Right renal cortex interstitium (tissue), 3 donors: ENCODE results near the gene ALDH3A2. TPM values are rescaled to one million over a fixed set of nuclear protein-coding genes. Genes with fewer than 3 reads are reported as not detected.
"Not testable (repeated sequence)": the region's sequence is repeated elsewhere in the genome, so short reads cannot be mapped to it uniquely, and the experiment has no call there.

Source experiments
- DNase-seq, 3 donors: peaks; one replicate each; pipeline ENCODE4 v3.0.0-alpha.2; 2013; ENCODE audit warnings: low read depth in 3 of 3, low spot score in 2 of 3
- polyA plus RNA-seq, 3 donors: library from polyadenylated mRNA; unstranded; fragments of 120-200 nt; gene quantifications; one replicate each; pipeline ENCODE4 v1.2.1, GENCODE V29; 2013; ENCODE audit not compliant: insufficient read length in 3 of 3

ALDH3A2 gene
- polyA plus RNA-seq, 3 donors: 94.7 to 103 (median 98.6) TPM

DNA sequence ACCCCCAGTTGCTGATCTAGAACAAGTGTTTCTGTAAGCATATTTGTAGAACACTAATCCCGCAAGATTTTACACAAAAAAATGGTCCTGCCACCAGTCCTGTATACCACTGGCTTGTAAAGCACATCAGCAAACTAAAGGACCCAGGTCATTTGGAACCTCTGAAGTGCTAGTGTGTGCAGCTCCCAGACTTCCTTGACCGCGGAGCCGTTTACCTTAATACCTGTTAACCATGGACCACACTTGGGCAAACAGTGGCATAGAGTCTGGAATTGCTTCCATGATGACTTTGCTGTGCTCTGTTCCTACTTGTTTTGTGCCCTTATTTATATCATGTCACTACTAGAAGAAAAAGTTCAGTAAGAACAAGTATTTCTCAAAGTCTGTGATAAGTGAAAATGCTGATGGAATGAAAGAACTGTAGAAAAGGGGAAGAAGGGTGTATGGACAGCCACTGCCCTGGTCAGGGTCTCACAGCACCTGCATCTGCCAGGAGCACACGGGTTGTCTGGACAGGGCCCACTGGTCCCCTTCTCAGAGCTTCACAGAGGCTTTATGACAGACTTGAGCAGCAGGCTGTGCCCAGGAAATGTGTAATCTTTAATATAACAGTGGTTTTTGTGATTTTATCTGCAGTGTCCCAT is 29.3 kb downstream of the ALDH3A2 start:
- DNase-seq: no peak

- DNase-seq: no peak
These were observed 30.3 kb downstream of the ALDH3A2 start for GRCh38 chr17:19678581-19679453.

- no peak for DNase-seq
These were observed 34.6 kb downstream of the ALDH3A2 start for GRCh38 chr17:19683117-19683516.

DNA sequence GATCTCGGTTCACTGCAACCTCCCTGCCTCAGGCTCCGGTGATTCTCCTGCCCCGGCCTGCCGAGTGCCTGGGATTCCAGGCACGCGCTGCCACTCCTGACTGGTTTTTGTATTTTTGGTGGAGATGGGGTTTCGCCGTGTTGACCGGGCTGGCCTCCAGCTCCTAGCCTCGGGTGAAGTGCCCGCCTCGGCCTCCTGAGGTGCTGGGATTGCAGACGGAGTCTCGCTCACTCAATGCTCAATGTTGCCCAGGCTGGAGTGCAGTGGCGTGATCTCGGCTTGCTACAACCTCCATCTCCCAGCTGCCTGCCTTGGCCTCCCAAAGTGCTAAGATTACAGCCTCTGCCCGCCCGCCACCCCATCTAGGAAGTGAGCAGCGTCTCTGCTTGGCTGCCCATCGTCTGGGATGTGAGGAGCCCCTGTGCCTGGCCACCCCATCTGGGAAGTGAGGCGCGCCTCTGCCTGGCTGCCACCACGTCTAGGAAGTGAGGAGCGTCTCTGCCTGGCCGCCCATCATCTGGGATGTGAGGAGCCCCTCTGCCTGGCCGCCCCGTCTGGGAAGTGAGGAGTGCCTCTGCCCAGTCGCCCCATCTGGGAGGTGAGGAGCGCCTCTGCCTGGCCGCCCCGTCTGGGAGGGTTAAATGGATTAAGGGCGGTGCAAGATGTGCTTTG is 36.5 kb downstream of the ALDH3A2 start:
- DNase-seq: not testable (repeated sequence)

DNA sequence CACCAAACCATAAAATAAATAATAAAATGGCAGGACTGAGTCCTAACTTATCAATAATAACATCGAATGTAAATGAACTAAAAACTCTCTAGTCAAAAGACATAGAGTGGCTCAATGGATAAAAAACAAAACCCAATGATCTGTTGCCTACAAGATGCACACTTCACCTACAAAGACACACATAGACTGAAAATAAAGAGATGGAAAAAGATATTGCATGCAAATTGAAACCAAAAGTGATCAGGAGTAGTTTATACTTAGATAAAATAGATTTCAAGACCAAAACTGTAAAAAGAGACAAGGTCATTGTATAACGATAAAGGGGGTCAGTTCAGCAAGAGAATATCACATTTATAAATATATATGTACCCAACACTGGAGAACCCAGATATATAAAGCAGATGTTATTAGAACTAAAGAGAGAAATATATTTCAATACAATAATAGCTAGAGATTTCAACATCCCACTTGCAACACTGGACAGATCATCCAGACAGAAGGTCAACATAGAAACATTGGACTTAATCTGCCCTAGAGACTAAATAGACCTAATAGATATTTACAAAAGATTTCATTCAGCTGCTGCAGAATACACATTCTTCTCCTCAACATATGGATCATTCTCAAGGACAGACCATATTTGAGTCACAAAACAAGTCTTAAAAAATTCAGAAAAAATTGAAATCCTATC is 38.0 kb downstream of the ALDH3A2 start:
- no peak for DNase-seq

GRCh38 chr17:19702217-19702641 is 53.7 kb downstream of the ALDH3A2 start:
- DNase-seq: peak in 1 of 3 donors; percentile 27

GRCh38 chr17:19703106-19703827 is 54.7 kb downstream of the ALDH3A2 start:
- DNase-seq: peak in 1 of 3 donors; percentile 61

DNA sequence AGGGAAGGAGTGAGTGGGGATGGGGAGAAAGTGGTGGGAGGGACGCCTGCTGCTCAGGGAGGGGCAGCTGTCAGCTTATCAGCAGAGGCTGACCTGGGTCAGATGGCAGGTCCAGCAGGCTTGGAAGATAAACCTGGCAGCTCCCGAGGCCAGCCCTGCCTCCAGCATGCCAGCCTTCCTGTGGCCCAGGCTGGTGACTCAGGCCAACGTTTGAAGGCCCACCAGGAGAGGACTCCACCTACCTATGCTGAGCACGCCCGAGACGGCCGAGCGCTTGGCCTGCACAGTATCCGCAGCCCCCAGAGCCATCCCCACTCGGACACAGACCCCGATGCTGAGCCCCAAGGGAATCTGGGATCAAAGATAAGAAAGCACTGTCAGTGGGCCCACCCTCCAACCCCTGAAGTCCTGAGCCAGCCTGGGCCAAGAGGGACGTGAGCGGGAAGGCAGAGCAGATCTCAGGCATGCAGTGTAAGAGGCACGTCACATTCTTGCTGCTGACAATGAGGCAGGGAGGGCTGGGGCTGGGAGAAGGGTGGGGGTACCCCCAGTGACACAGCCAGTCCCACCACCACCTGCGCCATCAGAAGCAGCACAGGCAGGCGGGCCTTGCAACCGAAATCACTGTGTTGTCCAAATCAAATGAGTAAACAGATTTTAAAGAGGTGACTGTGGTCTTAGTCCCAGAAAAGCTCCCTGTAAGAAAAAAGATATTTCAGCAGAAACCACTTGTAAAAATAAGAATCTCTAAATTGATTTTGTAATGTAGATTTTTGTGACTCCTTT is 55.5 kb downstream of the ALDH3A2 start:
- DNase-seq: no peak

- DNase-seq: no peak
These were observed 56.6 kb downstream of the ALDH3A2 start for GRCh38 chr17:19705201-19705600.

DNA sequence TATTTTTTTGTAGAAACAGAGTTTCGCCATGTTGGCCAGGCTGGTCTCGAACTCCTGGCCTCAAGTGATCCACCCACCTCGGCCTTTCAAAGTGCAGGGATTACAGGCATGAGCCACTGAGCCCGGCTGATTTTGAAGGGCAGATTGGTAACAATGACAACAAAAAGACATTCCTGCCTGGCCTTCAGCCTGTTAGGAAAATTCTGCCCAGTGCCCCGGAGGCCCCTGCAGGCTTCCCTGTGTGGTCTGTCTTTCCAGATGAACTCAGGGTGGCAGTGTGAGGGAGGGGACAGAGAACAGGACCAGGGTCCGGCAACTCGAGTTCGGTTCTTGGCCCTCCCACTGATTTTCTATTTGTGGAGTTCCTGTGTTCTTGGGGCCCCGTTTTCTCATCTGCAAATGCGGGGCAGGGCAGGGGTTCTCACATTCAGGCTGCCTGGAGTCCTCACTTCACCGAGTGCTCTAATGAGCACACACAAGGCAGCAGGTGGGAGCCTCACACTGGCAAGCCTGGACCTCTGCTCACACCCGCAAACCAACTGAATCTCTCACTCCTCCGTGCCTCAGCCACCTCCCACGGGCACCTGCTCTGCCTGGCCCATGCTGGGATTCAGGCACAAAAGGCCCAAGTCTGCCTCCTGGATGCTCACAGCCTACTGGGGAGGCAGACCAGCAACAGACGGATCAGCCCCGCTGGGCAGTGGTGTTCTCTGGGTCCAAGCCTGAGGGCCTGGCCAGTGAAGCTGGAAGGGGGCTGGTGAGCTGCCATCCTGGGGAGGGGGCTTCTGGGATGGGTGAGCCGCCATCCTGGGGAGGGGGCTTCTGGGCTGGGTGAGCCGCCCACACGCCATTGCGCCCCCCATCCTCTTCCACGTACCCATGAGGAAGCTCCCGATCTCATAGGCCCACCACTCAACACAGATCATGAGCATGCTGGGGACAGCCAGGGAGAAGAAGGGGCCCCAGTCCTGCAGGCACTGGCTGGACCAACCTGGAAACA is 57.5 kb downstream of the ALDH3A2 start:
- no peak for DNase-seq

DNA sequence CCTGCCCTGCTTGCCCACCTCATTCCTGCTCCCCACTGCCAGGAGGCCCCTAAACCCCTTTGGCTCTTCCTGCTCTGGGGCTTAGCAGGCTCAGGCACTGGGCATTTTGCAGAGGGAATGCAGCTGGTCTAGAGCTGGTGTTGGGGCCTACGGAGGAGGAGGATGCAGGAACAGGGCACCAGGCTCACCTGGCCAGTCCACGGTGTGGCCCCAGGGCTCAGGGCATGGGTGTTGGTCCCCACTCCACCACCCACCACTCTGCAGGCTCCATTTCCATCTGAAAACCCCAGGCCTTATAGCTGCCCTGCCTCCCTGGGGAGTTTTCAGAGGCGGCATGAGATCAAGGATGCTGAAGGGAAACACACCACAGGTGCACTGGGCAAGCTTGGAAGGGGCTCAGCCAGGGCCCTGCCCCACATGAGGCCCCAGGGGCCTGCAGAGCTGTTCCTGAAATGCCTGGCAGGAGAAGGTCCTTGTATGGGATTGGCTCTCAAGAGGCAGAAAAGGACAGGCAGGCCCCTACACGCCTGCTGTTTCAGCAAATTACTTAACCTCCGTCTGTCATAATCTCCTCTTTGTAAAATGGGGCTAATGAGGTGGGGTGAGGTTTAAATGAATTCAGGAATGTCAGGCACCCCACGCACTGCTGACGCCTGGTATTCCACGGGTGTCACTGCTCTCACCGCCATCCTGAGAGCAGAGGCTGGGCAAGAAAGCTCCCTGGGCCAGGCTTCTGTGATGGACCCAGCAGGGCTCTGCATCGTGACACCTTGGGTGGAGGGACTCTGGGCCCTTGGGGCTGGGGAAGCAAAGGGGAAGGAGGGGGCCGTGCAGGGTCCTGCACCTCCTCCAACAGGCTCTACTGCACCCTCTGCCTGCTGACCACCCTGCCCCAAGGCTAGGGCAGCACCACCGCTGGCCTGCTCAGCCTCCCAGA is 58.5 kb downstream of the ALDH3A2 start:
- no peak for DNase-seq

DNA sequence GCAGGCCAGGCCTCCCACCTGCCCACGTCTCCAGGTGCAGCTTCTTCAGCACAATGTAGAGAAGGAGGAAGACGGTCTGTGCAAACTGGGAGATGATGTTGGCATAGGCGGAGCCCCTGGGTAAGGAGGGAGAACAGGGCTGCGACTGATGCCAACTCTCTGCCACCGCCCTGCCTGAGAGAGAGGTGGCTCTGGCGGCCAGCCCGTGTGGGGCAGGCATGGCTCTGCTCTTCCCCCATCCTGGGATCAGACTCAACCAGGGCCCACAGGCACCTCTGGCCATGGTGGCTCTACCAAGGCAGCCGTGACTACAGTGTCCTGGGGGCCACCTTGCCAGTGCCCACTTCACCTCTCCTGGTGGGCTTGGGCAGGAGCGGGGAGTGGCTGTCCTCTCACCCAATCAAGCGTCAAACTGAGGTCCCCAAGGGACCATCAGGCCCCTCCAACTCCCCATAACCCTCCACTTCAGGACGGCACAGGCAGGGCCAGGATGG is 59.2 kb downstream of the ALDH3A2 start:
- DNase-seq: no peak

DNA sequence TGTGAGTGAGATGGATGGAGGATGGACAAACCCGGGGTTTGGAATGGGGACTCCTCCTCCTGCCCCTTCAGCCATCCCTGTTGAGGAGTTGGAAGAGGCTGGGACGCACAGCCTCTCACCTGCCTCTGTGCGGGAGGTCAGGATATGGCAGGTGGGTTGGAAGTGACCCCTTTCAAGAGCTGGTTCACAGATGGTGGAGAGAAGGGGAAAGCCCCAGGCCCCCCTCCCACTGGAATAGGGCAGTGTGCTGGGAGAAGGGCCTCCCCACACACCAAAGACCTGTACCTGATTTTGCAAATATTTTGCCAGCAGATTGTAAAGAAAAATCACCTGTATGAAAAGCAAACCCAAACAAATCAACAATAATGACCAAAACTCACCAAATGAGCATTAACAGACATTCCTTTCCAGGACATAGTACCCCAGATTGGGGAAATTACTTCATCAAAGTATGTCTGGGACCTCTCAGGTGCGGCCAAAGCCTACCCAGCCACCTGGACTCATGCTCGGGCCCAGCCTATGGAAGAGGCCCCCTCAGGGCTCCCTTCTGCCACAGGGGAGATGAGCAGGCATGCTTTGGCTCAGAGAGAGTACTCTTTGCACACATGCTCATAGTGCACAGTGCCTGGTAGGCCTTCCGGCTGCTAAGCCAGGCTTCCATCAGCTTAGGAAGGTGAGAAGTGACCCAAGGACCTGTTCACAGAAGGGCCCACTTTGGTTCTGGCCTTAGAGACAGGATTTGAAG is 60.1 kb downstream of the ALDH3A2 start:
- no peak for DNase-seq

GRCh38 chr17:19709841-19710240 is 61.3 kb downstream of the ALDH3A2 start:
- DNase-seq: no peak

GRCh38 chr17:19712436-19713004 is 64.0 kb downstream of the ALDH3A2 start:
- no peak for DNase-seq

DNA sequence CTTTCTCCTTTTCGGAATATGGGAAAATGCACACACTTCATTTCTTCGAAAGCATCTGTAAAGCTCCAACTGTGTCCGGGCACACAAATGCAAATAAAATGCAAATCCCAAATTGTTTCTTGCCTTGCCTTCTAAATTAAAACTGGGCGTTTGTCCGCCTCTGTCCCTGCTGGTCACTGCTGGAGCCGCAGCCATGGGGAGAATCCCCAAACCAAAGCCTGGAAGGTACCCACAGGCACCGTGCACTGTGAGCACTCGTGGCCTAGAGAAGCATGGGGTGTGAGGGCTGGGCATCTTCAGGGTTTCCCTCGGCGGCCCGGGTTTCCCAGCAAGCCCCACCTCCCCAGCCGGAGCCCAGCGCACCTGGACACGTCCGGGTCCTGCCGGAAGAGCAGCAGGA is 64.9 kb downstream of the ALDH3A2 start:
- DNase-seq: no peak
